ENCODE measurements around the gene TSPAN14. TPM values are rescaled to one million over a fixed set of nuclear protein-coding genes. Genes with fewer than 3 reads are reported as not detected.

Gene TSPAN14
- total RNA-seq, 1 experiment from 2014 or later = not detected

DNA sequence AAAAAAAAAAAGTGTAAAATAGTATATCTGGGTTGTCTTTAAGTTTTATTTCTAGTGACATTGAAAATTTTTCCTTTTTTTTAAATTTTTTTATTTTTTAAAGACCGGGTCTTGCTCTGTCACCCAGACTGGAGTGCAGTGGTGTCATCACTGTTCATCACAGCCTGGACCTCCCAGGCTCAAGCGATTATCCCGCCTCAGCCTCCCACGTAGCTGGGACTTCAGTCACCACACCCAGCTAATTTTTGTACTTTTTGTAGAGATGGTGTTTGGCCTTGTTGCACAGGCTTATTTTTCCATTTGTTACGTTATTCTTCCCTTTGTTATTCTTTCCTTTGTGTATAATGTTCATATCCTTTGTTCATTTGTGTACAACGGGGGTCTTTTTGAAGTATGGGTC is 30.1 kb downstream of the TSPAN14 start:
- no peak overlapping the region for H3K9ac ChIP-seq (ENCODE audit: low read length)
- no peaks in the 10 kb centered on the region for H4K20me1 ChIP-seq (ENCODE audit: low read length)
- no peaks in the 10 kb centered on the region for H3K79me2 ChIP-seq (ENCODE audit: low read length)
- no peak for ATAC-seq
- POLR2A ChIA-PET (ENCODE audit: unreplicated experiment) = no interaction called here
- no peaks in the 10 kb centered on the region for H3F3A ChIP-seq (ENCODE audit: low read length, unreplicated experiment)
- intact Hi-C loops (cut with micrococcal nuclease) = no loop called here
- CTCF ChIA-PET = no interaction called here
- no peak for DNase-seq
- no peaks in the 10 kb centered on the region for H3K27me3 ChIP-seq (ENCODE audit: low read length)
- no peak overlapping the region for H3K4me2 ChIP-seq (ENCODE audit: low read length)
- H3K27ac ChIP-seq (ENCODE audit: low read length) = no peak overlapping the region
- H3K4me3 ChIP-seq (ENCODE audit: low read length) = no peak overlapping the region
- H3K9me2 ChIP-seq (replicated peaks; ENCODE audit: low read length) = no peaks in the 10 kb centered on the region
- no TSS peak for BruUV-seq (replicated peaks)
- no peaks in the 10 kb centered on the region for H3K36me3 ChIP-seq (ENCODE audit: low read depth, low read length)
- no peaks in the 10 kb centered on the region for H3K4me1 ChIP-seq (ENCODE audit: insufficient read depth, low read length)
- no peaks in the 10 kb centered on the region for H3K9me3 ChIP-seq (ENCODE audit: low read length)
- H2AFZ ChIP-seq (ENCODE audit: low read length) = no peak overlapping the region
- TF ChIP-seq, protein P1, sequence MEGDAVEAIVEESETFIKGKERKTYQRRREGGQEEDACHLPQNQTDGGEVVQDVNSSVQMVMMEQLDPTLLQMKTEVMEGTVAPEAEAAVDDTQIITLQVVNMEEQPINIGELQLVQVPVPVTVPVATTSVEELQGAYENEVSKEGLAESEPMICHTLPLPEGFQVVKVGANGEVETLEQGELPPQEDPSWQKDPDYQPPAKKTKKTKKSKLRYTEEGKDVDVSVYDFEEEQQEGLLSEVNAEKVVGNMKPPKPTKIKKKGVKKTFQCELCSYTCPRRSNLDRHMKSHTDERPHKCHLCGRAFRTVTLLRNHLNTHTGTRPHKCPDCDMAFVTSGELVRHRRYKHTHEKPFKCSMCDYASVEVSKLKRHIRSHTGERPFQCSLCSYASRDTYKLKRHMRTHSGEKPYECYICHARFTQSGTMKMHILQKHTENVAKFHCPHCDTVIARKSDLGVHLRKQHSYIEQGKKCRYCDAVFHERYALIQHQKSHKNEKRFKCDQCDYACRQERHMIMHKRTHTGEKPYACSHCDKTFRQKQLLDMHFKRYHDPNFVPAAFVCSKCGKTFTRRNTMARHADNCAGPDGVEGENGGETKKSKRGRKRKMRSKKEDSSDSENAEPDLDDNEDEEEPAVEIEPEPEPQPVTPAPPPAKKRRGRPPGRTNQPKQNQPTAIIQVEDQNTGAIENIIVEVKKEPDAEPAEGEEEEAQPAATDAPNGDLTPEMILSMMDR (conservative IDR thresholded peaks at IDR 0.05; ENCODE audit: low read depth, low read length) = no peak

DNA sequence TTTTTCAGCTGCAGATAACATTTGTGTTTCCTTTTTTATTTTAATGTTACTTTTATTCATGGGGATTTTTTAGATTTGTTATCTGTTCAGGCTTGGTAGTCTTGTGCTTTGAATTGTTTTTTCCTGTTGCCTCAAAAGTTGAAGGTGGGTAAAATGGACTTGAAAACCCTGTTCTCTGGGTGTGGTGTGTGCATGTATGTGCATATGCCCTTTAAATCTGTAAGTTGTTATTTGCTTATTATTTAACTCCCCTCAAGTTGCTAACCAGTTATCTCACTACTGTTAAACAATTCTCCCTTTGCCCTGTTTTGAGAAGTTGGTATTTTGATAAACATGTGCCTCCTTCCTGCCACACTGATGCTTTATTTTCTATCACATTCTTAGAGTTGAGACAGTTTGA is 30.6 kb downstream of the TSPAN14 start:
- H3K9me3 ChIP-seq (ENCODE audit: low read length) = no peaks in the 10 kb centered on the region
- POLR2A ChIA-PET (ENCODE audit: unreplicated experiment) = no interaction called here
- H2AFZ ChIP-seq (ENCODE audit: low read length) = no peak overlapping the region
- H3K27ac ChIP-seq (ENCODE audit: low read length) = no peak overlapping the region
- intact Hi-C loops (cut with micrococcal nuclease) = no loop called here
- H3K4me1 ChIP-seq (ENCODE audit: insufficient read depth, low read length) = no peaks in the 10 kb centered on the region
- no peak overlapping the region for H3K9ac ChIP-seq (ENCODE audit: low read length)
- H3K9me2 ChIP-seq (replicated peaks; ENCODE audit: low read length) = no peaks in the 10 kb centered on the region
- H3F3A ChIP-seq (ENCODE audit: low read length, unreplicated experiment) = no peaks in the 10 kb centered on the region
- no peak for DNase-seq
- no peaks in the 10 kb centered on the region for H4K20me1 ChIP-seq (ENCODE audit: low read length)
- no peaks in the 10 kb centered on the region for H3K27me3 ChIP-seq (ENCODE audit: low read length)
- TF ChIP-seq EZH2 (IDR thresholded peaks at IDR 0.05; ENCODE audit: low read length, unreplicated experiment) = no peak
- TF ChIP-seq EZH2phosphoT487 (IDR thresholded peaks at IDR 0.05; ENCODE audit: borderline replicate concordance, low read length) = no peak
- TF ChIP-seq, protein P1 (conservative IDR thresholded peaks at IDR 0.05; ENCODE audit: low read depth, low read length) = no peak
- H3K4me2 ChIP-seq (ENCODE audit: low read length) = no peak overlapping the region
- no peak for ATAC-seq
- H3K4me3 ChIP-seq (ENCODE audit: low read length) = no peak overlapping the region
- CTCF ChIA-PET = no interaction called here
- no TSS peak for BruUV-seq (replicated peaks)
- H3K36me3 ChIP-seq (ENCODE audit: low read depth, low read length) = no peaks in the 10 kb centered on the region
- no peaks in the 10 kb centered on the region for H3K79me2 ChIP-seq (ENCODE audit: low read length)

DNA sequence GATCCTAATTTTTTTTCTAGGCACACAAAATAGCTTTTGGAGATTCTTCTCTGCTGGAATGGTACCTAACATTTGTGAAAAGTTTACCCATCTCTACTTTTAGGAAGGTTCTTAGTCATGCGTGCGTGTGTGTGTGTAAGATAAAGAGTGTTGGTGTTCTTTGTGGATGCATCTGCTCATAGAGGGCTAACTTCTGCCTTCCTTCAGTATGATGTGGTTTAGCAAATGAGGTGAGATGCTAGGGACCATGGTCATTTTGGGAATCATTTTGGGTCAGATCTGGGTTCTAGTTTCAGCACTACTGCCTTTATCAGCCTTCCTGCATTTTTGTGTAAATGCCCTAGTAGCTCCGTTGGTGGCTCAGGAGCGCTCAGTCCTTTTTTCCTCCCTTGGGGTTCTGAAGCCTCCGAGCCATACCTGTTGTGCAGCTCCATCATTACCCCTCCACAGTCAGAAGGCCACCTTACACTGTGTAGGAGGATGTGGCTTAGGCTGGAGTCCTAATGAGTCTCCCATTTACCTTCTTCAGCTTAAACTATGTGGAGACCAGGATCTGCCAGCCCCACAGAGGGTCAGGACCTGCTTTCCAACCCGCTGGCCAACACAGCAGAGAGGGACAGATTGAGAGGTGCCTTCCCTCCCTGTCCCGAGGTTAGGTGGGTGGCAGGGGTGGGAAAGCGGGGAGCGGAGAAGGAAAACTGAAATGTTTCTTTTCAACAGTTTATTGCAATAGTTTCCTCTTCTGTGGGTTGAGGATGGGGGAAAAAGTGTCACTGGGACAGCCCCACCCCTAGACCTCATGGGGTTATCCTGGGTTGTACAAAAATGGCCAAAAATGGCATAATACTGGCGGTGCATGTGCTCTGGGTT is 31.2 kb downstream of the TSPAN14 start:
- no TSS peak for BruUV-seq (replicated peaks)
- Histone ChIP-seq H3K79me2 (ENCODE audit: low read length) (no peaks in the 10 kb centered on the region), H3K27ac (ENCODE audit: low read length) (no peak overlapping the region), H3K36me3 (ENCODE audit: low read depth, low read length) (no peaks in the 10 kb centered on the region), H3K9ac (ENCODE audit: low read length) (no peak overlapping the region), H2AFZ (ENCODE audit: low read length) (no peak overlapping the region), H3F3A (ENCODE audit: low read length, unreplicated experiment) (no peaks in the 10 kb centered on the region), H3K27me3 (ENCODE audit: low read length) (no peaks in the 10 kb centered on the region), H3K9me2 (replicated peaks; ENCODE audit: low read length) (no peaks in the 10 kb centered on the region), H3K4me1 (ENCODE audit: insufficient read depth, low read length) (no peaks in the 10 kb centered on the region), H4K20me1 (ENCODE audit: low read length) (no peaks in the 10 kb centered on the region), H3K4me3 (ENCODE audit: low read length) (no peak overlapping the region), H3K4me2 (ENCODE audit: low read length) (no peak overlapping the region), H3K9me3 (ENCODE audit: low read length) (no peaks in the 10 kb centered on the region)
- DNase-seq (no peak), ATAC-seq (no peak)
- TF ChIP-seq EZH2phosphoT487 (IDR thresholded peaks at IDR 0.05; ENCODE audit: borderline replicate concordance, low read length) (no peak), EZH2 (IDR thresholded peaks at IDR 0.05; ENCODE audit: low read length, unreplicated experiment) (no peak)
- TF ChIP-seq, protein P1 (conservative IDR thresholded peaks at IDR 0.05; ENCODE audit: low read depth, low read length) = no peak
- ChIA-PET POLR2A (ENCODE audit: unreplicated experiment) (no interaction called here), CTCF (no interaction called here)
- intact Hi-C loops (cut with micrococcal nuclease) = no loop called here

All from PC-3 (cell line).